Bronchial epithelial cell (primary cell): ENCODE data around the gene IL20RB. TPM values are rescaled to one million over a fixed set of nuclear protein-coding genes. Genes with fewer than 3 reads are reported as not detected.
A peak's percentile ranks its signal among the peaks of the same experiment; 100 is the strongest.
"Not testable (repeated sequence)": the region's sequence is repeated elsewhere in the genome, so short reads cannot be mapped to it uniquely, and the experiment has no call there.

Experiments
- DNase-seq: peaks from one replicate; pipeline ENCODE4 v3.0.0-alpha.2; 2010; ENCODE audit warnings: low read depth
- FAIRE-seq: peaks from 2 replicates; lab custom pipeline; 2011; peaks lifted over from hg19 to GRCh38; lab: Jason Lieb, UNC
- H3K27me3 ChIP-seq: 2 replicates; pipeline ENCODE4 v1.5.1; 2011; ENCODE audit warnings: low read length; ENCODE audit not compliant: control insufficient read depth, insufficient read depth
- H3K36me3 ChIP-seq: 2 replicates; pipeline ENCODE4 v1.5.1; 2011; ENCODE audit warnings: low read length; ENCODE audit not compliant: control insufficient read depth, insufficient read depth
- H3K4me3 ChIP-seq: 2 replicates; pipeline ENCODE4 v1.5.1; 2011; ENCODE audit warnings: mild to moderate bottlenecking, low read depth, low read length, control low read depth
- CTCF ChIP-seq: IDR thresholded peaks from 2 replicates; pipeline ENCODE4 v1.5.1; 2011; ENCODE audit warnings: mild to moderate bottlenecking, moderate library complexity, low read length, control low read depth, inconsistent platforms; ENCODE audit not compliant: insufficient read depth, severe bottlenecking
- total RNA-seq: library from RNA; depleted of rRNA; stranded (reverse); fragments of >200 nt; gene quantifications from 2 replicates; pipeline ENCODE4 v1.2.1, GENCODE V29; 2014

Gene IL20RB
- total RNA-seq, 1 donor from 2014 or later, result 150 TPM

GRCh38 chr3:136979684-136980083 is 21.9 kb downstream of the IL20RB start:
- no peak for FAIRE-seq
- no peak overlapping the region for H3K4me3 ChIP-seq
- no peaks in the 10 kb centered on the region for H3K27me3 ChIP-seq
- H3K36me3 ChIP-seq, result peaks cover 25% of the 10 kb centered on the region
- DNase-seq, result peak; percentile 74
- no peak for TF ChIP-seq CTCF

DNA sequence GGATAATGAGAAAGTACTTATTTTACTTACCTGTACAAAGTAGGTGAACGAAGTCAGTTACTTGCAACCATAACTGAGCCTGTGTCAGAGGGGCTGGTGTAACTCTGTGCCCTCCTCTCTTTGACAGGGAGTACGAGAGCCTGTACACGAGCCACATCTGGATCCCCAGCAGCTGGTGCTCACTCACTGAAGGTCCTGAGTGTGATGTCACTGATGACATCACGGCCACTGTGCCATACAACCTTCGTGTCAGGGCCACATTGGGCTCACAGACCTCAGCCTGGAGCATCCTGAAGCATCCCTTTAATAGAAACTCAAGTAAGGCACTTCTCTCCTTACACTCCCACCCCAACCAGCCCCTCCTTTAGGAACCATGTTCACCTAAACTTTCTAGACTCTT is 24.2 kb downstream of the IL20RB start:
- no peak for DNase-seq
- no peak for FAIRE-seq

DNA sequence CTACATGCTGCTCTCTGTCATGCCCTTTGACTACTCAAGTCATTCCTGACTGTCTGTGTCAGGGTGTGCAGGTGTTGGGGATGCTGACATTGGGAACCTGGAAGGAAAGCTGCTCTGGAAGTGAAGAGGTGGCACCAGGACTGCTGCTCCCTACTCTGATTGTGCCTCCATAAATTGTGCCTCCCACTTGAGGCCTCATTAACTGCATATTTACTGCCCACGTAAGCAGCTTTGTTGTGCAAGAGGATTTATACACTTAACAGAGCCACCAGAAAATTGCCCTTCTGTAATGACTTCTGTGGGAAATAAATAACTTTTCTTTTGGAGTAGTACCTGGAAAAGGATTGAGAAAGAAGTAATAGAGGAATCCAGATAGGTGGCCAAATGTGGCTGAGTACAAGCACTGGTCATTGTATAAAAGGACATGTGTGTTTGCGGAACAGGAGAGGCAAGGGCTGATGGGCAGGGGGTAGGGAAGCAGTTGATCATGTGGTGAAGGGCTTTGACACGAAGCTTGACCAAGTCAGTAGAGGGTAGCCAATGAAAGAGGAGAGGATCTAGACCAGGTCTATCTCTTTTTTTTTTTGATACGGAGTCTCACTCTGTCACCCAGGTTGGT is 24.8 kb downstream of the IL20RB start:
- Histone ChIP-seq H3K27me3 (no peaks in the 10 kb centered on the region), H3K36me3 (peaks cover 26% of the 10 kb centered on the region), H3K4me3 (no peak overlapping the region)
- TF ChIP-seq CTCF, result no peak
- no peak for DNase-seq
- no peak for FAIRE-seq

More for the DNA sequence above, 24.2 kb downstream of the IL20RB start:
- Histone ChIP-seq H3K36me3 (peaks cover 26% of the 10 kb centered on the region), H3K4me3 (no peak overlapping the region), H3K27me3 (no peaks in the 10 kb centered on the region)
- no peak for TF ChIP-seq CTCF

DNA sequence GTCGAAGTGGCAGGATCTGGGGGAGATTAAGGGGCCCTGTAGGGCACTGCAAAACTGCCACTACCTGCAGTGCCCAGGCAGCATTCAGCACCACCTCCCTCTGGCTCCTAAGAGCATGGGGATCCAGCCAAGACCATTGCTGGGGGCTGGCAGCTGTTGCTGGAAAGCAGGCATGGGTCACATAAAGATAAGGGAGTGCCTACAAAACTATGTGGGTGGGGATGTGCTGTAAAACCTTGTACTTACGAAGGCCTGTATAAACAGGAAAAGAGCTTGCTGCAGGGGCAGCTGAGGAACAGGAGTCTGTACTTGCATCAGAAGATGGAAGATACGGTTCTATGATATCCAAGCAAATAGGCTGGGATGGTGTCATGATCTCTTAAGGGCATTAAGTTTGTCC is 27.1 kb downstream of the IL20RB start:
- DNase-seq, result peak; percentile 91
- no peak for TF ChIP-seq CTCF
- FAIRE-seq, result peak; percentile 76

GRCh38 chr3:136987398-136987980 is 29.7 kb downstream of the IL20RB start:
- not testable (repeated sequence) for H3K4me3 ChIP-seq, FAIRE-seq, H3K27me3 ChIP-seq, DNase-seq
- H3K36me3 ChIP-seq, result peaks cover 30% of the 10 kb centered on the region

More for the DNA sequence above, 27.1 kb downstream of the IL20RB start:
- no peak overlapping the region for H3K4me3 ChIP-seq
- peaks cover 28% of the 10 kb centered on the region for H3K36me3 ChIP-seq
- H3K27me3 ChIP-seq, result no peaks in the 10 kb centered on the region

- no peak for TF ChIP-seq CTCF
- H3K4me3 ChIP-seq, result no peak overlapping the region
- DNase-seq (no peak), FAIRE-seq (no peak)
- no peaks in the 10 kb centered on the region for H3K27me3 ChIP-seq
- peaks cover 28% of the 10 kb centered on the region for H3K36me3 ChIP-seq
These were observed 30.9 kb downstream of the IL20RB start for GRCh38 chr3:136988651-136989050.
